ENCODE data around the gene ADAMTS14.

Gene ADAMTS14

GRCh38 chr10:70761031-70761601 is 88.8 kb downstream of the ADAMTS14 start:
- Histone ChIP-seq H3K79me2 (no peaks in the 10 kb centered on the region), H3K9me3 (ENCODE audit: control insufficient read depth, low read length) (no peaks in the 10 kb centered on the region), H3K4me1 (no peaks in the 10 kb centered on the region), H3K4me2 (ENCODE audit: low read length) (no peak overlapping the region), H3K27me3 (ENCODE audit: control insufficient read depth, insufficient read depth, low read length) (no peaks in the 10 kb centered on the region), H3K27ac (no peak overlapping the region), H3K36me3 (ENCODE audit: control insufficient read depth, insufficient read depth, low read length) (no peaks in the 10 kb centered on the region), H2AFZ (no peak overlapping the region), H3K4me3 (ENCODE audit: low read depth, low read length) (no peak overlapping the region), H3K9ac (no peak overlapping the region)
- TF ChIP-seq, protein P1, sequence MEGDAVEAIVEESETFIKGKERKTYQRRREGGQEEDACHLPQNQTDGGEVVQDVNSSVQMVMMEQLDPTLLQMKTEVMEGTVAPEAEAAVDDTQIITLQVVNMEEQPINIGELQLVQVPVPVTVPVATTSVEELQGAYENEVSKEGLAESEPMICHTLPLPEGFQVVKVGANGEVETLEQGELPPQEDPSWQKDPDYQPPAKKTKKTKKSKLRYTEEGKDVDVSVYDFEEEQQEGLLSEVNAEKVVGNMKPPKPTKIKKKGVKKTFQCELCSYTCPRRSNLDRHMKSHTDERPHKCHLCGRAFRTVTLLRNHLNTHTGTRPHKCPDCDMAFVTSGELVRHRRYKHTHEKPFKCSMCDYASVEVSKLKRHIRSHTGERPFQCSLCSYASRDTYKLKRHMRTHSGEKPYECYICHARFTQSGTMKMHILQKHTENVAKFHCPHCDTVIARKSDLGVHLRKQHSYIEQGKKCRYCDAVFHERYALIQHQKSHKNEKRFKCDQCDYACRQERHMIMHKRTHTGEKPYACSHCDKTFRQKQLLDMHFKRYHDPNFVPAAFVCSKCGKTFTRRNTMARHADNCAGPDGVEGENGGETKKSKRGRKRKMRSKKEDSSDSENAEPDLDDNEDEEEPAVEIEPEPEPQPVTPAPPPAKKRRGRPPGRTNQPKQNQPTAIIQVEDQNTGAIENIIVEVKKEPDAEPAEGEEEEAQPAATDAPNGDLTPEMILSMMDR (IDR thresholded peaks at IDR 0.05): no peak

GRCh38 chr10:70761727-70762350 is 89.5 kb downstream of the ADAMTS14 start:
- no peaks in the 10 kb centered on the region for H3K4me1 ChIP-seq
- H3K9ac ChIP-seq: no peak overlapping the region
- no peaks in the 10 kb centered on the region for H3K36me3 ChIP-seq (ENCODE audit: control insufficient read depth, insufficient read depth, low read length)
- H3K27me3 ChIP-seq (ENCODE audit: control insufficient read depth, insufficient read depth, low read length): no peaks in the 10 kb centered on the region
- H3K27ac ChIP-seq: no peak overlapping the region
- H3K4me2 ChIP-seq (ENCODE audit: low read length): no peak overlapping the region
- H2AFZ ChIP-seq: no peak overlapping the region
- no peak overlapping the region for H3K4me3 ChIP-seq (ENCODE audit: low read depth, low read length)
- H3K9me3 ChIP-seq (ENCODE audit: control insufficient read depth, low read length): no peaks in the 10 kb centered on the region
- TF ChIP-seq, protein P1 (IDR thresholded peaks at IDR 0.05): no peak
- no peaks in the 10 kb centered on the region for H3K79me2 ChIP-seq

DNA sequence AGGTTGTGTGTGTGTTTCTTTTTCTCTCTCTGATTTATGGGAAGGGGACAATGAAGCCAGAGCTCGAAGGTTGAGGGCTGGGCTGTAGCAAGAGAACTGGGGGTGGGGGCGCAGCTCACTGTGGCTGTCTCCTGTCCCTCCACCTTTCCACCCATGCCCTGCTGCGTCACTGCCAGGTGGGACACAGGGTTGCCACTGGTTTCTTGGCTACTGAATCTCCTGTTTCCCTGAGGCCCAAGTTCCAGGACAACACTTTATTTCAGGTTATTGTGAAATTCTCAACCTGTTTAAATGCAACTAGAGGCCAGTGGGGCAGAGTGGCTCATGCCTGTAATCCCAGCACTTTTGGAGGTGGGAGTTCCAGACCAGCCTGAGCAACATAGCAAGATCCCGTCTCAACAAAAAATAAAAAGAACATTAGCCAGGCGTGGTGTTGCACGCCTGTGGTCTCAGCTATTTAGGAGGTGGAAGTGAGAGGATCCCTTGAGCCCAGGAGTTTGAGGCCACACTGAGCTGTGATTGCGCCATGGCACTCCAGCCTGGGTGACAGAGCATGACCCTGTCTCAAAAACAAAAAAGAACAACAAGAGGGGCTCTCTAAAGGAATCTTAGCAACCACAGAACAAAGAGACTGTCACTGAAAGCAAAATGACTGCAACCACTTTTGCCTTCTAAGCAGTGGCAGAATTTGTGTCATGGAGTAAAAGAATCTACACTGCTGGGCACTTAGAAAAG is 90.3 kb downstream of the ADAMTS14 start:
- H3K9ac ChIP-seq: no peak overlapping the region
- H3K36me3 ChIP-seq (ENCODE audit: control insufficient read depth, insufficient read depth, low read length): no peaks in the 10 kb centered on the region
- H3K9me3 ChIP-seq (ENCODE audit: control insufficient read depth, low read length): no peaks in the 10 kb centered on the region
- no peak overlapping the region for H3K4me2 ChIP-seq (ENCODE audit: low read length)
- no peaks in the 10 kb centered on the region for H3K27me3 ChIP-seq (ENCODE audit: control insufficient read depth, insufficient read depth, low read length)
- TF ChIP-seq, protein P1 (IDR thresholded peaks at IDR 0.05): no peak
- no peak overlapping the region for H3K27ac ChIP-seq
- no peak overlapping the region for H2AFZ ChIP-seq
- H3K4me1 ChIP-seq: no peaks in the 10 kb centered on the region
- no peaks in the 10 kb centered on the region for H3K79me2 ChIP-seq
- H3K4me3 ChIP-seq (ENCODE audit: low read depth, low read length): no peak overlapping the region

DNA sequence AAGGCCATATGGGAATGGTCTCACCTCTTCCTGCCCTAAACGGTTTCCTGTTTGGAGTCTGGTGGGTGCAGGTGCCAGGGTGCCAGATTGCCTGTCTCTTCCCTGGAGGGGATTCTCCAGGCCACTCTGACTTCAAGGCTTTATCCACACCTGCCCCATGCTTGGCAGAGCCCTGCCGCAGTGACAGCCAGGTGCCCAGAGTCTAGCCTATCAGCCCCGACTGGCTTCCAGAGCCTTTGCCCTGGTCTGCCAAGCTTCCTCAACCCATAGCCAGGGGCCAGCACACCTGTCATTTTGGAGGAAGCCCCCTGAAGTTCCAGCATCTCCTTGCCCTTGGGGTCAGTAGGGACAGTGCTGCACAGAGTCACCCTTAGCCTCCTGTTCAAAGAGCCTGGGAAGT is 91.3 kb downstream of the ADAMTS14 start:
- Histone ChIP-seq H2AFZ (no peak overlapping the region), H3K9me3 (ENCODE audit: control insufficient read depth, low read length) (no peaks in the 10 kb centered on the region), H3K36me3 (ENCODE audit: control insufficient read depth, insufficient read depth, low read length) (no peaks in the 10 kb centered on the region), H3K27me3 (ENCODE audit: control insufficient read depth, insufficient read depth, low read length) (no peaks in the 10 kb centered on the region), H3K79me2 (no peaks in the 10 kb centered on the region), H3K27ac (no peak overlapping the region), H3K4me2 (ENCODE audit: low read length) (no peak overlapping the region), H3K4me3 (ENCODE audit: low read depth, low read length) (no peak overlapping the region), H3K4me1 (no peaks in the 10 kb centered on the region), H3K9ac (no peak overlapping the region)
- TF ChIP-seq, protein P1 (IDR thresholded peaks at IDR 0.05): no peak

Measured in parathyroid adenoma (tissue), 2 donors.